Vagina (tissue), 2 donors: ENCODE measurements around the gene DGLUCY.

Experiments
- POLR2A ChIP-seq, 2 donors: fragments of 450-650 bp; IDR thresholded peaks; one replicate each; pipeline ENCODE4 v1.6.1; 2017; ENCODE audit warnings: antibody characterized with exemption in 2 of 2, mild to moderate bottlenecking in 2 of 2, moderate library complexity in 2 of 2
- TF ChIP-seq, protein P1 (sequence below), 3 experiments: fragments of 450-650 bp in 2 of 3; fragments of 200-600 bp in 1 of 3; sonication (generic) in 1 of 3; IDR thresholded peaks; one replicate each; pipeline ENCODE4 v1.5.1; 2017 to 2019; ENCODE audit warnings: antibody characterized with exemption in 3 of 3, mild to moderate bottlenecking in 2 of 3, moderate library complexity in 2 of 3

DNA sequence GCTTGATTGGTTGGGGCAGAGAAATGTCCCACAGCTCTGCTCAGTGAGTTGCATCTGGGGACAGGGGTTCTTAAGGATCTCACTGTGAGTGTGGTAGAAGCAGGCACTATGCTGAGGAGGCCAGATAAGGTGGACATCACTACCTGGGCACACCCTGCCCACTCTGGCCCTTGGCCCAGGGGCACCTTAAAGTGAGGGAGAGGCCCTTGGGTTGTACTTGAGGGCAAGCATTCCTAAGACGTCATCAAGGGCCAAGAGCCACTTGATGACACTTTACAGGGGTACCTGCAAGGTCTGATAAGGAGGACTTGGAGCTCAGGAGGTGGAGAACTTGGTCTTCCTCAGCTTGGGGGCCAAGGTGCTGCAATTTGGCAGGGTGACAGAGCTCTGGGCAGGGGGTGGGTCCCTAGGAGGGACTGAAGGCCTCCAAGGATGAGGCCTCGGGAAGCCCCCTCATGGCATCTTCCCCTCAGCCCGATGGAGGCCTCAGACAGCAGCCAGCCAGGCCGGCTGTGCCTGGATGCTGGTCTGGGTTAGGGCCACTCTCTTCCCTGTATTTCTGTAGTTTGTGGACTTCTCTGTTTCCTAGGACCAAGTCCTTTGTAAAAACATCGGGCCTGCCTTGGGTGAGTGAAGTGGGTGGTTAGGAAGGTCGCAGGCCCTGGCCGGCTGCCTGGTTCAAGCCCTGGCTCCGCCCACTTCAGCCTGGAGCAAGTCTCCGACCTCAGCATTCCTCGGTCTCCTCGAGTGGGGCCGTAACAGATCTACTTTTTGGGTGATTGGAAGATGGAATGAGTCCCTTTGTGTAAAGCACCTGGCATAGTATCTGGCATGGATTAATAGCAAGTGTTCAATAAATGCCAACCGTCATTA is 105.9 kb downstream of the DGLUCY start:
- TF ChIP-seq, protein P1, sequence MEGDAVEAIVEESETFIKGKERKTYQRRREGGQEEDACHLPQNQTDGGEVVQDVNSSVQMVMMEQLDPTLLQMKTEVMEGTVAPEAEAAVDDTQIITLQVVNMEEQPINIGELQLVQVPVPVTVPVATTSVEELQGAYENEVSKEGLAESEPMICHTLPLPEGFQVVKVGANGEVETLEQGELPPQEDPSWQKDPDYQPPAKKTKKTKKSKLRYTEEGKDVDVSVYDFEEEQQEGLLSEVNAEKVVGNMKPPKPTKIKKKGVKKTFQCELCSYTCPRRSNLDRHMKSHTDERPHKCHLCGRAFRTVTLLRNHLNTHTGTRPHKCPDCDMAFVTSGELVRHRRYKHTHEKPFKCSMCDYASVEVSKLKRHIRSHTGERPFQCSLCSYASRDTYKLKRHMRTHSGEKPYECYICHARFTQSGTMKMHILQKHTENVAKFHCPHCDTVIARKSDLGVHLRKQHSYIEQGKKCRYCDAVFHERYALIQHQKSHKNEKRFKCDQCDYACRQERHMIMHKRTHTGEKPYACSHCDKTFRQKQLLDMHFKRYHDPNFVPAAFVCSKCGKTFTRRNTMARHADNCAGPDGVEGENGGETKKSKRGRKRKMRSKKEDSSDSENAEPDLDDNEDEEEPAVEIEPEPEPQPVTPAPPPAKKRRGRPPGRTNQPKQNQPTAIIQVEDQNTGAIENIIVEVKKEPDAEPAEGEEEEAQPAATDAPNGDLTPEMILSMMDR (IDR thresholded peaks at IDR 0.05), result no peak
- no peak for TF ChIP-seq POLR2A (IDR thresholded peaks at IDR 0.05)
